Activated CD8-positive, alpha-beta memory T cell treated with anti-CD3 and anti-CD28 coated beads for 4 hours (primary cell): ENCODE measurements around the gene MICA.
"Not testable (repeated sequence)": the region's sequence is repeated elsewhere in the genome, so short reads cannot be mapped to it uniquely, and the experiment has no call there.

ENCODE experiments used
- DNase-seq, 2 donors: peaks; one replicate each; pipeline ENCODE4 v3.0.0-alpha.2; 2020; ENCODE audit warnings: low read depth in 2 of 2

MICA gene

DNA sequence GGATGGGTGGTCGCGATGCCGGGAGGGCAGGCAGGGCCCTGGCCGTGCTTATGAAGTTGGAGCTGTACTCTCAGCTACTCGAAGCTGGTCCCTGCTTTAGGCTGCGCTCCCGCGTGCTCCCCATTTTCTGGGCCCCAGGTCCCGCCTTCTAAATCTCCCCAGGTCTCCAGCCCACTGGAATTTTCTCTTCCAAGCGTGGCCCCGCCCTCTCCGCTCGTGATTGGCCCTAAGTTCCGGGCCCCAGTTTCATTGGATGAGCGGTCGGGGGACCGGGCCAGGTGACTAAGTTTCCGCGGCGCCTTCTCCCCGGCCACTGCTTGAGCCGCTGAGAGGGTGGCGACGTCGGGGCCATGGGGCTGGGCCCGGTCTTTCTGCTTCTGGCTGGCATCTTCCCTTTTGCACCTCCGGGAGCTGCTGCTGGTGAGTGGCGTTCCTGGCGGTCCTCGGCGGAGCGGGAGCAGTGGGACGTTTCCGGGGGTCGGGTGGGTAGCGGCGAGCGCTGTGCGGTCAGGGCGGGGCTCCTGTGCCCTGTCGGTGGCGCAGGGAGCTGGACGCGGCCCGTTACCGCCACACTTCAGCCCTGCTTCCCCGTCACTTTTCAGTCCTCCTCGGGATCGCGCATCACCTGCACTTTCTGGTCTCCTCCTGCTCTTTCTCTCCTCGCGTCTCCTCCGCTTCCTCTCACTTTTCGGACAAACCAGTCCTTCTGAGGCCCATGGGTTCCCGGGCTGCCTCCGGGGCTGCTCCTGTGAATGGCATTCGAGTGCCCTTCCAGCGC is at the start of gene MICA:
TSS of gene MICA (plus strand) at position 313 of the 778 bp plus-strand sequence. CDS start at position 351, 38 bp downstream.
- DNase-seq, result peak; percentile 43 to 45

GRCh38 chr6:31354158-31354863 is 49.1 kb upstream of the MICA start:
- DNase-seq, result no peak

DNA sequence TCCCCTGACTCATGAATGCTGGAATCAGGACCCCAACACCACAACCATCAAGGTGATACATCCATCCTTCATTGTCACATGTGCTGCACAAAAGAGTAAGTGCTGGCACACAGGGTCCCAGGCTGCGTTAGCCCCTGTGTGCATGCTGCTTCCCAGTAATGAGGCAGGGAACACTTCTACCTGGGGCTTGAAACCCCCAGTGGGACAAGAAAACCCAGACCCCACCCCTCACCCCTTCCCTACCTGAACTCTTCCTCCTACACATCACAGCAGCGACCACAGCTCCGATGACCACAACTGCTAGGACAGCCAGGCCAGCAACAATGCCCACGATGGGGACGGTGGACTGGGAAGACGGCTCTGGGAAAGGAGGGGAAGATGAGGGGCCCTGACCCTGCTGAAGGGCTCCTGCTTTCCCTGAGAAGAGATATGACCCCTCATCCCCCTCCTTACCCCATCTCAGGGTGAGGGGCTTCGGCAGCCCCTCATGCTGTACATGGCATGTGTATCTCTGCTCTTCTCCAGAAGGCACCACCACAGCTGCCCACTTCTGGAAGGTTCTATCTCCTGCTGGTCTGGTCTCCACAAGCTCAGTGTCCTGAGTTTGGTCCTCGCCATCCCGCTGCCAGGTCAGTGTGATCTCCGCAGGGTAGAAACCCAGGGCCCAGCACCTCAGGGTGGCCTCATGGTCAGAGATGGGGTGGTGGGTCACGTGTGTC is 48.4 kb upstream of the MICA start:
- DNase-seq, result no peak

DNA sequence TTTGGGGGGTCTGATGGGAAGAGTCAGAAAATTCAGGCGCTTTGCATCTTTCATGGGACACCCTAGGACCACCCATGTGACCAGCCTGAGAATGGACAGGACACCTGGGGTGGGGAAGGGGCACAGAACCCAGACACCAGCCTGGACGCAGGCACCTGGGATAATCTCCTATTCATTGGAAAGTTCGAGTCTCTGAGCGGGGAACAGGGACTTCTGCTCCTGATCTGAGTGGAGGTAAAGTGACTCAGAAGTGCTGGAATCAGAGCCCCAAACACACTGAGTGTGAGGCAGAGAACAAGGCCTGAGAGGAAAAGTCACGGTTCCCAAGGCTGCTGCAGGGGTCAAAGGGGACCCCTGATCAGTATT is 47.8 kb upstream of the MICA start:
- no peak for DNase-seq

- DNase-seq, result no peak
These were observed 47.0 kb upstream of the MICA start for GRCh38 chr6:31356216-31356945.

DNA sequence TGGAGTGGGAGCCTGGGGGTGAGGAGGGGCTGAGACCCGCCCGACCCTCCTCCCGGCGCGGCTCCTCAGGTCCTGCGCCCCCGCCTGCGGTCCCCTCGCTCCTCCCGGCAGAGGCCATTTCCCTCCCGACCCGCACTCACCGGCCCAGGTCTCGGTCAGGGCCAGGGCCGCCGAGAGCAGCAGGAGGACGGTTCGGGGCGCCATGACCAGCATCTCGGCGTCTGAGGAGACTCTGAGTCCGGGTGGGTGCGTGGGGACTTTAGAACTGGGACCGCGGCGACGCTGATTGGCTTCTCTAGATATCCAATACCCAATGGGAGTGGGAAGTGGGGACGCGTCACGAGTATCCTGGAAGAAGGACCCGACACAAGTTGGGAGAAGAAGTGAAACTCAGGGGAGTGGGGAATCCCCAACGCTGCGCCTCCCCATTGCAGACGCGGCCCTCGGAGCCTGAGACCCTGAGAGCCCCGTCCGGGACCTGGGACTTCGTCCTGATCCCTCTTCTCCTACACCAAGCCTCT is 46.4 kb upstream of the MICA start, which contains the start of gene HLA-B:
TSS of gene HLA-B (minus strand) at position 234 of the 521 bp plus-strand sequence. CDS start at position 213, 21 bp downstream.
- DNase-seq, result peak; percentile 55 to 71

DNA sequence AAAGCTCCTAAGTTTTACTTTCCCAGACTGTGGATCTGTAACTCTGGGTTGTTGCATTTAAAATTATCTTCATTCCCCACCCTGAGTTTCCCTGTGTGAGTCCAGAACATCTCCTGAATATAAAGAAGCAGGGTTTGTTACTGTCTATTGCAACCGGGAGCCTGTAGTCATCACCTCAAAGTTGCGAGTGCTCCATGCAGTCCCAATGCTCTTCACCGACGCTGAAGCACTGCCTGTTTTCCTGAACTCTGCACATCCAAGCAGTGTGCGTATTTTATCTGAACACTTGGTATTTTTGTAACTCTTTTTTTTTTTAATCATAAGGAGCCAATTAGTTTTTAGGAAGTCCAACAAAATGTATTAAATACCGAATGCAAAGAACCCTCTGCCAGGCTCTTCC is 45.5 kb upstream of the MICA start:
- DNase-seq, result no peak

GRCh38 chr6:31358302-31358701 is 45.1 kb upstream of the MICA start:
- no peak for DNase-seq

GRCh38 chr6:31359581-31359980 is 43.8 kb upstream of the MICA start:
- DNase-seq, result no peak

GRCh38 chr6:31362751-31363150 is 40.6 kb upstream of the MICA start:
- DNase-seq, result no peak

- DNase-seq, result no peak
These were observed 39.6 kb upstream of the MICA start for GRCh38 chr6:31363811-31364210.

DNA sequence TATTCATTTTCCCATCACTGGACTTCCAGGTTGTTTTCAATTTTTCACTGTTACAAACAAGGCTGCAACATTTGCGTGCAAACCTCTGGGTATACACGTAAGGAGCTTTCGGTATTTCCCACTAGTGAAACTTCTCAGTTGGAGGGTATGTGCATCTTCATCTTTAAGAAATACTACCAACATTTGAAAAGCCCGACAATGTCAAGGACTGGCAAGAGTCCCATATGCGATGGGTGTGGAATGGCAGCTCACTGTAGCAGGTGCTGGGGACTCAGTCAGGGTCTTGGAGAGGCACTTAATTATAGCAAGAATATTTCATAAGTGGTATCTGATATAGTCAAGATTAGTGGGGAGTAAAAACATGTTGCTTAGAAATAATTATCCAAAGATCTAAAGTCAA is 37.5 kb upstream of the MICA start:
- DNase-seq, result no peak

- peak; percentile 63 to 77 for DNase-seq
These were observed 36.5 kb upstream of the MICA start for GRCh38 chr6:31366693-31367470.

DNA sequence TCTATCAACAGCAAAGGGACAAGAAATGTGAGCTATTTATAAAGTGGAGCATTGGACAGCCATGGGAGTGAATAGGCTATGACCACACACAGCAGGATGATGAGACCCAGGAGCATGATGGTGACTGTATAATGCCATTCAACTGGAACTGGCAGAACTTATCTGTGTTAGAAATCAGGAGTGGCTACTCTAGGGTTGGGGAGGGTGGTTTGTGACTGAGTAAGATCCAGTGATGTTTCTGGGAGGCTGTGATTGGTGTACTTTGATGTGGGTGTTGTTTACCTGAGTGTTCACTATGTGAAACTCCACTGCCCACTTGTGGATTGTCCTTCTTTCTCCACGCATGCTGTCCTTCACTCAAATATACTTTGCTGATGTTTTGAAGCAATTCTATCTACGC is 34.9 kb upstream of the MICA start:
- DNase-seq, result no peak

- DNase-seq, result not testable (repeated sequence)
These were observed 29.3 kb upstream of the MICA start for GRCh38 chr6:31374118-31374517.

- no peak for DNase-seq
These were observed 27.7 kb upstream of the MICA start for GRCh38 chr6:31375699-31376098.

GRCh38 chr6:31377029-31377428 is 26.4 kb upstream of the MICA start:
- DNase-seq, result no peak

- no peak for DNase-seq
These were observed 25.2 kb upstream of the MICA start for GRCh38 chr6:31378062-31378720.

- no peak for DNase-seq
These were observed 24.7 kb upstream of the MICA start for GRCh38 chr6:31378721-31379103.

DNA sequence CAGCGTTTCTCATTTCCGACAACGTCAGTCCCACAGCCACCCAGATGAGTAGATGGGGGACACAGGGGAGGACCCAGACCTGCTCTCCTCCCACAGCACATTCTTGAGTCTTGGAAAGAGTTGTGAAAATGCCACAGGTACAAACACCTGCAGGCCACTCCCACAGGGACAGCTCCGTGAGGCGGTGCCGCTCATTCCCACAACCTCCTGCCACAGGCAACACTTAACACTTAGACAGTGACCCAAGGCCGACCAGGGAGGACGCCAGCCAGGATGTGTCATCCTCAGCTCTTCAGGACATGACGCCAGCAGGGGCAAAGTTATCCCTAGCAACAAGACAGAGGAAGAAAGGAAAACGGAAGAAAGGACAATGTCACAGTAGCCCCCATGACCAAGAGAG is 23.5 kb upstream of the MICA start:
- no peak for DNase-seq
